ENCODE measurements around the gene INPP4B. TPM values are rescaled to one million over a fixed set of nuclear protein-coding genes. Genes with fewer than 3 reads are reported as not detected.

The INPP4B gene
- total RNA-seq, 1 experiment from 2014 or later, result 14.3 TPM

DNA sequence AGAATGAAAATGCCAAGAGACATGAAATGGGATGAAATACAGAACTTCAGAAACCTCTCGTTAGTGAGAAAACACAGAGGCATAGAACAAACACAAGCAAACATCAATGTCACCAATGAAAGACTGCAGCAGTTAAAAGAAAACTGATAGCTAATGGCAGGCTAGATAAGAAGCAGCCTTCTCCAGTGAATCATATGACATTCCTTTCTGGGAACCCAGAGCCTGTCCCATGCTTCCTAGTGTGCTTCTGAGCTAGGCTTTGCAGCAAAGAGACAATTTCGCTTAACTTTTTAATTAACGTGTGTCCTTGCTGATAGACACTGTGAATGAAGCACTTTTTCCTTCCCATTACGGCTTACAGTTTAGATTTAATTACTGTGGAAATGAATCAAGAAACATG, 765.1 kb downstream of the INPP4B start:
- Histone ChIP-seq H3K4me2 (ENCODE audit: low read length) (no peak overlapping the region), H3K79me2 (ENCODE audit: insufficient read depth, low read length) (no peaks in the 10 kb centered on the region), H3K4me1 (ENCODE audit: control insufficient read depth in 1 of 2, insufficient read depth in 2 of 2, low read length in 2 of 2) (no peaks in the 10 kb centered on the region), H2AFZ (ENCODE audit: low read depth, low read length, poor library complexity, severe bottlenecking) (no peak overlapping the region), H3K4me3 (replicated peaks in 1 of 2; ENCODE audit: low read depth in 1 of 2, low read length in 2 of 2) (no peak overlapping the region), H3K36me3 (ENCODE audit: control insufficient read depth in 1 of 2, insufficient read depth in 2 of 2, low read length in 2 of 2) (no peaks in the 10 kb centered on the region), H3K9me3 (ENCODE audit: control insufficient read depth in 1 of 2, insufficient read depth in 1 of 2, low read depth in 1 of 2, low read length in 2 of 2) (no peaks in the 10 kb centered on the region), H4K20me1 (ENCODE audit: insufficient read depth) (no peaks in the 10 kb centered on the region), H3K27me3 (ENCODE audit: insufficient read depth, low read length) (no peaks in the 10 kb centered on the region), H3K27ac (ENCODE audit: low read depth, low read length) (no peak overlapping the region), H3K9ac (ENCODE audit: low read length) (no peak overlapping the region), H3K9me2 (ENCODE audit: insufficient read depth) (no peaks in the 10 kb centered on the region)
- POLR2A ChIA-PET, result no interaction called here
- CTCF ChIA-PET, result no interaction called here
- ATAC-seq, result no peak
- BruUV-seq (replicated peaks), result no TSS peak
- no peak for TF ChIP-seq EGR1 (IDR thresholded peaks at IDR 0.05; ENCODE audit: low read depth)
- no peak for TF ChIP-seq ZNF274 (IDR thresholded peaks at IDR 0.05; ENCODE audit: low read depth, low read length)
- no peak for TF ChIP-seq CEBPB (IDR thresholded peaks at IDR 0.05; ENCODE audit: low read depth)
- no peak for TF ChIP-seq EZH2 (IDR thresholded peaks at IDR 0.05)
- TF ChIP-seq, protein P1, sequence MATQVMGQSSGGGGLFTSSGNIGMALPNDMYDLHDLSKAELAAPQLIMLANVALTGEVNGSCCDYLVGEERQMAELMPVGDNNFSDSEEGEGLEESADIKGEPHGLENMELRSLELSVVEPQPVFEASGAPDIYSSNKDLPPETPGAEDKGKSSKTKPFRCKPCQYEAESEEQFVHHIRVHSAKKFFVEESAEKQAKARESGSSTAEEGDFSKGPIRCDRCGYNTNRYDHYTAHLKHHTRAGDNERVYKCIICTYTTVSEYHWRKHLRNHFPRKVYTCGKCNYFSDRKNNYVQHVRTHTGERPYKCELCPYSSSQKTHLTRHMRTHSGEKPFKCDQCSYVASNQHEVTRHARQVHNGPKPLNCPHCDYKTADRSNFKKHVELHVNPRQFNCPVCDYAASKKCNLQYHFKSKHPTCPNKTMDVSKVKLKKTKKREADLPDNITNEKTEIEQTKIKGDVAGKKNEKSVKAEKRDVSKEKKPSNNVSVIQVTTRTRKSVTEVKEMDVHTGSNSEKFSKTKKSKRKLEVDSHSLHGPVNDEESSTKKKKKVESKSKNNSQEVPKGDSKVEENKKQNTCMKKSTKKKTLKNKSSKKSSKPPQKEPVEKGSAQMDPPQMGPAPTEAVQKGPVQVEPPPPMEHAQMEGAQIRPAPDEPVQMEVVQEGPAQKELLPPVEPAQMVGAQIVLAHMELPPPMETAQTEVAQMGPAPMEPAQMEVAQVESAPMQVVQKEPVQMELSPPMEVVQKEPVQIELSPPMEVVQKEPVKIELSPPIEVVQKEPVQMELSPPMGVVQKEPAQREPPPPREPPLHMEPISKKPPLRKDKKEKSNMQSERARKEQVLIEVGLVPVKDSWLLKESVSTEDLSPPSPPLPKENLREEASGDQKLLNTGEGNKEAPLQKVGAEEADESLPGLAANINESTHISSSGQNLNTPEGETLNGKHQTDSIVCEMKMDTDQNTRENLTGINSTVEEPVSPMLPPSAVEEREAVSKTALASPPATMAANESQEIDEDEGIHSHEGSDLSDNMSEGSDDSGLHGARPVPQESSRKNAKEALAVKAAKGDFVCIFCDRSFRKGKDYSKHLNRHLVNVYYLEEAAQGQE (IDR thresholded peaks at IDR 0.05; ENCODE audit: low read depth), result no peak
- TF ChIP-seq EZH2phosphoT487 (IDR thresholded peaks at IDR 0.05; ENCODE audit: borderline replicate concordance), result no peak
- TF ChIP-seq ELF1 (IDR thresholded peaks at IDR 0.05; ENCODE audit: borderline replicate concordance, low read depth), result no peak
- no peak for TF ChIP-seq SP1 (IDR thresholded peaks at IDR 0.05; ENCODE audit: low read depth)
- no peak for TF ChIP-seq RAD21 (IDR thresholded peaks at IDR 0.05; ENCODE audit: low read depth)
- TF ChIP-seq, protein P2, sequence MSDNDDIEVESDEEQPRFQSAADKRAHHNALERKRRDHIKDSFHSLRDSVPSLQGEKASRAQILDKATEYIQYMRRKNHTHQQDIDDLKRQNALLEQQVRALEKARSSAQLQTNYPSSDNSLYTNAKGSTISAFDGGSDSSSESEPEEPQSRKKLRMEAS (IDR thresholded peaks at IDR 0.05), result no peak
- no peak for TF ChIP-seq POLR2AphosphoS5 (IDR thresholded peaks at IDR 0.05; ENCODE audit: low read depth, low read length)
- TF ChIP-seq FOSL1 (IDR thresholded peaks at IDR 0.05; ENCODE audit: low read depth), result no peak
- no peak for TF ChIP-seq SIN3A (IDR thresholded peaks at IDR 0.05; ENCODE audit: low read depth)
- intact Hi-C loops (cut with micrococcal nuclease), result no loop called here
- DNase-seq (ENCODE audit: low read depth, low spot score), result no peak
- RAD21 ChIA-PET (ENCODE audit: low non-redundant PET in 1 of 2, low total read pairs in 2 of 2, uncharacterized antibody in 2 of 2, unreplicated experiment in 2 of 2), result no interaction called here
